H54 (cell line): ENCODE data around the gene LCA5L.
"Not testable (repeated sequence)": the region's sequence is repeated elsewhere in the genome, so short reads cannot be mapped to it uniquely, and the experiment has no call there.

Experiments used
- DNase-seq: peaks from one replicate; pipeline ENCODE4 v3.0.0; 2011; ENCODE audit warnings: low spot score, mixed read lengths; ENCODE audit not compliant: insufficient read length
- FAIRE-seq: peaks from 3 replicates; lab custom pipeline; 2011; peaks lifted over from hg19 to GRCh38; lab: Jason Lieb, UNC
- POLR2A ChIP-seq: IDR thresholded peaks from 2 replicates; pipeline ENCODE4 v1.6.1; 2011; ENCODE audit warnings: low read depth, mild to moderate bottlenecking, low read length

The LCA5L gene

GRCh38 chr21:39388038-39388810 is 57.4 kb downstream of the LCA5L start:
- DNase-seq (peak; percentile 95), FAIRE-seq (no peak)
- peak; percentile 24; the same call in 1 of the 2 replicates for TF ChIP-seq POLR2A

DNA sequence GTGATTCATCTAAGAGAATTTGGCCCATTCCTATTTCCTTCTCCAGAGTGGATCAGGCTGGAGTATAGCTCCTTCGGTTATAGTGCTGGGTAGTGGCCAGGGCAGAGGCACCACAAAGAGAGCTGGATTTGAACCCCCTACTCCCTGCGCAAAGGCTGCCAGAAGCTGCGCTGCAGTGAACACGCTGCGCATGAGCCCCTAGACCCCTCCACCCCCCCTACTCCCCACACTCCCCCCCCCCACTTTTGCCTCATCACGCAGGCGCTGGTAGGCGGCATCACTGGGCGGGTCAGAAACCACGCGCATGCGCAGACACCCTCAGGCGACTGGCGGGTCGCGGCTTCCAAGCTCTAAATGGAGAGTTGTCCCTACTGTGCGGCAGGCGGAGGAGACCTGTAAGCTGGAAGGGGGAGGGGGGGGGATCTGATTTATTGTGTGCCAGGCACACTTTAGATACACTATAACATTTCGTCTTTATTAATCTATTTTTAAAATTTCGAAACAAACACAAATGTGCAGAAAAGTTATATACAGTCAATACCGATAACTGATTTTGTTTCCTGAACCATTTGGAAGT is 58.0 kb downstream of the LCA5L start:
- FAIRE-seq (no peak), DNase-seq (peak; percentile 87)
- peak; percentile 52; the same call in 1 of the 2 replicates for TF ChIP-seq POLR2A

GRCh38 chr21:39386899-39387298 is 58.7 kb downstream of the LCA5L start:
- no peak for TF ChIP-seq POLR2A
- DNase-seq (no peak), FAIRE-seq (no peak)

DNA sequence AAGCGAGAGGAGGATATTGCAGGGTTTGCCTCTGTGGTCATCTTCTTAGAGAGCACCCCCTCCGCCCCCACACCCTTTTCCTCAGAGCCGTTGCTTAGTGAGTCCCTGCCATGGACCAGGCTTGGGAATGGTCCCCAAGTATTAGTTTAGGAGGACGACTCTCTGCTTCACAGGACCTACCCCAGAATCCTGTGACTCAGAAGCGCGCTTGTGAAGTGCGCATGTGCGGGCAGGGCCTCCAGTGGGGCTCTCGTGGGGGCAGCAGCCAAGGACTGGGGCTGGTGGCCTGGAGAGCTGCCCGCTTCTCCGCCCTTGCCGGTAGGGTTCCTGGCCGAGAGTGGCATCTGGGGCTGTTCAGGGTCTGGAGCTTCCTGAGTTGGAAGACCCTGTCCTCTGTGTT is 59.4 kb downstream of the LCA5L start:
- DNase-seq: no peak
- FAIRE-seq: no peak
- no peak for TF ChIP-seq POLR2A

DNA sequence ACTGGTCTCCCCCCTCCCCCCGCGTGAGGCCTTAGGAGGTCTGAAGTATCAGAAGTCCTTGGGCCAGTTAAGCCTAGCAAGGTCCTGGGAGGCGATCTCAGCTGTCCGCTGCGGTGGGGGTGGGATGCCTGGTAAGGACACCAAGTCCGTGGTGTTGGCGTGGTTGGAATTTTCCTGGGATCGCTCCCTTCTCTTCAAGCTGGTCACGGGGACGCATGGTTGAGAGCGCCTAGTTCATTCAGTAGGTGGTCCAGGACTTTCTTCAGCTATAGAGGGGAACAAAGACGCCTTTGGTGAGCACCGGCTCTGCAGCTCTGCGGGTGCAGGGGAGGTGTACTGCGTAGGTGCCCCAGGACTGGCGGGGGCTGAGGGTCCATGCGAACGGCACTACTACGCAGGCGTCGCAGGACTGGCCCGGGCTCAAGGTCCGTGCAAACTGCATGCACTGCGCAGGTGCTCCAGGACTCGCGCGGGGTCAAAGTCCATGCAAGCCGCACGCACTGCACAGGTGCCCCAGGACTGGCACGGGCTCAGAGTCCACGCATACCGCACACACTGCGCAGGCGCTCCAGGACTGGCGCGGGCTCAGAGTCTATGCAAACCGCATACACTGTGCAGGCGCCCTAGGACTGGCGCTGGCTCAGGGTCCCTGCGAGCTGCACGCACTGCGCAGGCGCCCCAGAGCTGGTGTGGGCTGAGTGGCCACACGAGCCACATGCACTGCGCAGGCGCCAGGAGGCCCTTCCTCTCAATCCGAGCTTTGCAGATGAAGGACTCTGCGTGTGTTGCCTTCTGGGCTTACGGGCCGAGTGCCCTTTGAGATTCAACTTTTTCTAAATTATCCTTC is 60.1 kb downstream of the LCA5L start:
- DNase-seq (no peak), FAIRE-seq (no peak)

GRCh38 chr21:39384674-39385298 is 60.8 kb downstream of the LCA5L start:
- no peak for FAIRE-seq
- peak; percentile 31 for DNase-seq
- TF ChIP-seq POLR2A: no peak

More for the DNA sequence above, 60.1 kb downstream of the LCA5L start:
- TF ChIP-seq POLR2A: no peak

DNA sequence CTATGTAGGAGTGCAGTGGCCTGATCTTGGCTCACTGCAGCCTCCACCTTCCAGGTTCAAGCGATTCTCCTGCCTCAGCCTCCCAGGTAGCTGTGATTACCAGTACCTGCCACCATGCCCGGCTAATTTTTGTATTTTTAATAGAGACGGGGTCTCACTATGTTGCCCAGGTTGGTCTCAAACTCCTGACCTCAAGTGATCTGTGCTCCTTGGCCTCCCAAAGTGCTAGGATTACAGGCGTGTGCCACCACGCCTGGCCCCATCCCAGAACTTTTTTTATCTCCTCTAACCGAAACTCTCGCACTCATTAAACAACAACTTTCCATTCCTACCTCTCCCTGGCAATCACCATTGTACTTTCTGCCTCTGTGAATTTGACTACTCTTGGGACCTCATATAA is 63.5 kb downstream of the LCA5L start:
- DNase-seq, FAIRE-seq: not testable (repeated sequence)

- TF ChIP-seq POLR2A: no peak
- FAIRE-seq: no peak
- no peak for DNase-seq
Measured at GRCh38 chr21:39381009-39381408, 64.6 kb downstream of the LCA5L start.

DNA sequence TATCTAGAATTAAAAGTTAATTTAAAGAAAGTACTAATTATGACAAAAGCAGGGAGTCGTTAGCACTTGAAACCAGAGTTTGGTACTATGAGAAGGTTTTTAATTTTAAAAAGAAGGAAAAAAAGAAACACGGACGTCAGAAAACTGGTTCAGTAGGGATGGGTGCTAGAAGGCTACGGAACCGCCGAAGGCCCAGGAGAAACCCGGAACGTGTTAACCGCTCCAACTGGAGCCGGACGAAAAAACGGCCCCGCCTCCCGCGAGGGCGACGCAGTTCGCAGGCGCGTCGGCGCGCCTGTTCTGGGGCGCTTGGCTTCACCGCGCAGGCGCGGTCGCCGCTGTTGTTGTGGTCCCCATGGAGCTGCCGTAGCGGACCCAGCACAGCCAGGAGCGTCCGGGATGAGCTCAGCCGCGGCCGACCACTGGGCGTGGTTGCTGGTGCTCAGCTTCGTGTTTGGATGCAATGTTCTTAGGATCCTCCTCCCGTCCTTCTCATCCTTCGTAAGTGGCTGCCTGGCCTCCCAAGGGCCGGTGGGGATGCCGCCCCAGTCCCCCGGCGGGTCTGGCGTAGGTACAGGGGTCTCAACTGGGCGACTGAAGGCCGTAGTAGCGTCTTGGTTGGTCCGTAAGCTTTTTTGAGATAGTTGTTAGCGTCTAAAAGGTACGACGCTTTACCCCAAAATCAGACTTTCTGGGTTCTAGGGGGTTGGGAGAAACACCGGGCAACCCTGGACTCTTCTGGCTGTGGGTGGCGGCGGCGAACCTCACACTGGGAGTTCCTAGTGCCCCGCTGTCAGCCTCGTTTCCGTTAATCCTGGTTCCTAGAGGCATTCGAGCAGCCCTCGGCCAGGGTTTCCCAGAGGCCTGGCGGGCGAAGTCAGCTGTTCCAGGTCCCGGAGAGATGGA is 65.3 kb downstream of the LCA5L start:
- FAIRE-seq (no peak), DNase-seq (peak; percentile 98)
- TF ChIP-seq POLR2A: peak; percentile 56; the same call in 1 of the 2 replicates

DNA sequence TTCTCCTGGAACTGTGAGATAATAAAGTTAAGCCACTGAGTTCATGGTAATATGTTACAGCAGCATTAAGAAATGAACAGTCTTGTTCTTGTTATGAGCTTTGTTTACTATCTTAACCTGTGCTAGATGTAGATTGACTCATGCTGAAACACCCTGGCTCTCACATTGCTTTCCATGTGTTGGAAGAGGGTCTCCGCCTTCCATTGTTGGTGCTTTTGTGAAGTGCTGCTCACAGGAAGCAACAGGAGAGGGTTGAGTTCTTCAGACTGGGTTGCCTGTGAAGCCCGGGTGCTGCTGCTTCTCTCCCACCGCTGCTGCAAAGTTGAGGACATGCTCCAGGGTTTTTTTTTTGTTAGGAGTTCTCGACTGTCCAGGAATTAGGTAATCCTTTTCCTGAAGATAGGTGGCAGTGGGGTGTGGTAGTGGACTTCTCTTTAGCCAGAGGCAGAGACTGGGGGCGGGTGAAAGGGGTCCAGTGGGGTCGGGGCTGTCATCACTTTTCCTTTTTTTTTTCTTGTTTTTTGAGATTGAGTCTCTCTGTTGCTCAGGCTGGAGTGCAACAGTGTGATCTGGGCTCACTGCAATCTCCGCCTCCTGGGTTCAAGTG is 68.0 kb downstream of the LCA5L start:
- DNase-seq (no peak), FAIRE-seq (no peak)
- no peak for TF ChIP-seq POLR2A

- DNase-seq (no peak), FAIRE-seq (no peak)
- TF ChIP-seq POLR2A: no peak
Measured at GRCh38 chr21:39375446-39375845, 70.1 kb downstream of the LCA5L start.

GRCh38 chr21:39374046-39374445 is 71.5 kb downstream of the LCA5L start:
- no peak for DNase-seq
- FAIRE-seq: no peak
- no peak for TF ChIP-seq POLR2A

DNA sequence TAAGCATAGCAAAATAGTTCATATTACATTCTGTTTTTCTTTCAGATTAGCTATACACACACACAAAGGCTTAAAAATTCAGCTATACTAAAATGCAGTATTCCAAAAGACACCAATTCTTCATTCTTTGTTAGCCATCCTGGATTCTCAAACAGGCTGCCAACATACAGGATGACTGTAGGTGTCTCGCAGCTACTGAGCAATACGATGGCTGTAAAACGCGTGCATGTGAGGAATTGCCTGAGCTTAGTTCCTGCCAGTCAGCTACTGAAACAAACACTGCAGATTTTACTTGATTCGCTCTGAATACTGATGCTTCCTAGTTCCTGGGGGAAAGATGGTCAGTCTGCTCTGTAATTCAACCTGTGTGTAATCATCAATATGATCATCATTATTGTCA is 71.9 kb downstream of the LCA5L start:
- FAIRE-seq (no peak), DNase-seq (no peak)
- no peak for TF ChIP-seq POLR2A

DNA sequence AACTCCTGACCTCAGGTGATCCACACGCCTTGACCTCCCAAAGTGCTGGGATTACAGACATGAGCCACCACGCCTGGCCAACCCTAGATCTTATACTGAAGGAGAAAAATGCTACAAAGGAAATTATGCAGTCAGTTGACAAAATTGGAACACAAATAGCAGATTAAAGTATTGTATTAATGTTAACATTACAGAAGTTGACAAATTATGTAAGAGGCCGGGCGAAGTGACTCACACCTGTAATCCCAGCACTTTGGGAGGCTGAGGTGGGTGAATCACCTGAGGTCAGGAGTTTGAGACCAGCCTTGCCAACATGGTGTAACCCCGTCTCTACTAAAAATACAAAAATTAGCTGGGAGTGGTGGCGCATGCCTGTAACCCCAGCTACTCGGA is 75.7 kb downstream of the LCA5L start:
- not testable (repeated sequence) for DNase-seq, FAIRE-seq
